ENCODE data around the gene PUM2. TPM values are rescaled to one million over a fixed set of nuclear protein-coding genes. Genes with fewer than 3 reads are reported as not detected.

PUM2 gene
- total RNA-seq, 1 donor from 2014 or later: 70.0 TPM

- Mint-ChIP-seq H3K4me3 (ENCODE audit: unreplicated experiment) (peak within 1 kb of the TSS; percentile 65), H3K9me3 (ENCODE audit: low read depth) (no peaks in the 10 kb centered on the region), H3K27me3 (ENCODE audit: low read depth) (no peaks in the 10 kb centered on the region), H3K4me1 (ENCODE audit: low read depth) (peaks cover 27% of the 10 kb centered on the region), H3K36me3 (ENCODE audit: low read depth) (no peaks in the 10 kb centered on the region), H3K27ac (ENCODE audit: unreplicated experiment) (no peak within 1 kb of the TSS)
- TF ChIP-seq CTCF (IDR thresholded peaks at IDR 0.05): no peak
- DNase-seq (ENCODE audit: low spot score): peak; percentile 62
Measured at GRCh38 chr2:20224716-20225293, 125.8 kb downstream of the PUM2 start, which contains the start of gene SDC1. Gene SDC1 (minus strand): TSS chr2:20225130. CDS start chr2:20224867, 263 bp downstream.

GRCh38 chr2:20224164-20224715 is 126.4 kb downstream of the PUM2 start:
- H3K4me3 Mint-ChIP-seq (ENCODE audit: unreplicated experiment): peak overlapping the region; percentile 38

GRCh38 chr2:20223407-20224163 is 127.1 kb downstream of the PUM2 start:
- Mint-ChIP-seq H3K4me1 (ENCODE audit: low read depth) (peaks cover 27% of the 10 kb centered on the region), H3K27ac (ENCODE audit: unreplicated experiment) (no peak overlapping the region), H3K4me3 (ENCODE audit: unreplicated experiment) (peak overlapping the region; percentile 51), H3K36me3 (ENCODE audit: low read depth) (no peaks in the 10 kb centered on the region), H3K9me3 (ENCODE audit: low read depth) (no peaks in the 10 kb centered on the region), H3K27me3 (ENCODE audit: low read depth) (no peaks in the 10 kb centered on the region)
- TF ChIP-seq CTCF (IDR thresholded peaks at IDR 0.05): no peak
- DNase-seq (ENCODE audit: low spot score): peak; percentile 77

More at GRCh38 chr2:20224164-20224715, 126.4 kb downstream of the PUM2 start:
- no peak for TF ChIP-seq CTCF (IDR thresholded peaks at IDR 0.05)
- no peak overlapping the region for H3K27ac Mint-ChIP-seq (ENCODE audit: unreplicated experiment)
- H3K36me3 Mint-ChIP-seq (ENCODE audit: low read depth): no peaks in the 10 kb centered on the region
- no peak for DNase-seq (ENCODE audit: low spot score)
- no peaks in the 10 kb centered on the region for H3K27me3 Mint-ChIP-seq (ENCODE audit: low read depth)
- peaks cover 27% of the 10 kb centered on the region for H3K4me1 Mint-ChIP-seq (ENCODE audit: low read depth)
- H3K9me3 Mint-ChIP-seq (ENCODE audit: low read depth): no peaks in the 10 kb centered on the region

- H3K27me3 Mint-ChIP-seq (ENCODE audit: low read depth): no peaks in the 10 kb centered on the region
- H3K9me3 Mint-ChIP-seq (ENCODE audit: low read depth): no peaks in the 10 kb centered on the region
- peak; percentile 59 for DNase-seq (ENCODE audit: low spot score)
- TF ChIP-seq CTCF (IDR thresholded peaks at IDR 0.05): no peak
- H3K36me3 Mint-ChIP-seq (ENCODE audit: low read depth): no peaks in the 10 kb centered on the region
- no peak overlapping the region for H3K27ac Mint-ChIP-seq (ENCODE audit: unreplicated experiment)
- peak overlapping the region; percentile 51 for H3K4me3 Mint-ChIP-seq (ENCODE audit: unreplicated experiment)
- H3K4me1 Mint-ChIP-seq (ENCODE audit: low read depth): peaks cover 27% of the 10 kb centered on the region
Measured at GRCh38 chr2:20222769-20223406, 127.8 kb downstream of the PUM2 start.
